ENCODE data around the gene ZNF726.
"Not testable (repeated sequence)": the region's sequence is repeated elsewhere in the genome, so short reads cannot be mapped to it uniquely, and the experiment has no call there.

ZNF726 gene

GRCh38 chr19:23969630-23970029 is 54.9 kb downstream of the ZNF726 start:
- TF ChIP-seq POLR2A (IDR thresholded peaks at IDR 0.05; ENCODE audit: low read length) (no peak), GATA1 (IDR thresholded peaks at IDR 0.05; ENCODE audit: low read depth, low read length) (no peak)

GRCh38 chr19:23971598-23971997 is 56.9 kb downstream of the ZNF726 start:
- DNase-seq = no peak
- TF ChIP-seq GATA1 (IDR thresholded peaks at IDR 0.05; ENCODE audit: low read depth, low read length) = no peak
- TF ChIP-seq POLR2A (IDR thresholded peaks at IDR 0.05; ENCODE audit: low read length) = no peak

More at GRCh38 chr19:23969630-23970029, 54.9 kb downstream of the ZNF726 start:
- no peak for DNase-seq

- DNase-seq = no peak
- TF ChIP-seq POLR2A (IDR thresholded peaks at IDR 0.05; ENCODE audit: low read length) (no peak), GATA1 (IDR thresholded peaks at IDR 0.05; ENCODE audit: low read depth, low read length) (no peak)
Observed at GRCh38 chr19:23972161-23972560, 57.5 kb downstream of the ZNF726 start.

- TF ChIP-seq POLR2A (IDR thresholded peaks at IDR 0.05; ENCODE audit: low read length) (no peak), GATA1 (IDR thresholded peaks at IDR 0.05; ENCODE audit: low read depth, low read length) (no peak)
- DNase-seq = no peak
Observed at GRCh38 chr19:23974941-23975340, 60.3 kb downstream of the ZNF726 start.

- DNase-seq = not testable (repeated sequence)
Observed at GRCh38 chr19:23976631-23977030, 61.9 kb downstream of the ZNF726 start.

- DNase-seq = not testable (repeated sequence)
Observed at GRCh38 chr19:23977256-23977655, 62.6 kb downstream of the ZNF726 start.

- no peak for TF ChIP-seq POLR2A (IDR thresholded peaks at IDR 0.05; ENCODE audit: low read length)
- no peak for TF ChIP-seq GATA1 (IDR thresholded peaks at IDR 0.05; ENCODE audit: low read depth, low read length)
- DNase-seq = no peak
Observed at GRCh38 chr19:23978068-23978467, 63.4 kb downstream of the ZNF726 start.

- DNase-seq = no peak
- TF ChIP-seq POLR2A (IDR thresholded peaks at IDR 0.05; ENCODE audit: low read length) (no peak), GATA1 (IDR thresholded peaks at IDR 0.05; ENCODE audit: low read depth, low read length) (no peak)
Observed at GRCh38 chr19:23980805-23981204, 66.1 kb downstream of the ZNF726 start.

GRCh38 chr19:23981863-23982262 is 67.2 kb downstream of the ZNF726 start:
- DNase-seq = no peak
- TF ChIP-seq GATA1 (IDR thresholded peaks at IDR 0.05; ENCODE audit: low read depth, low read length) (no peak), POLR2A (IDR thresholded peaks at IDR 0.05; ENCODE audit: low read length) (no peak)

- TF ChIP-seq GATA1 (IDR thresholded peaks at IDR 0.05; ENCODE audit: low read depth, low read length) (no peak), POLR2A (IDR thresholded peaks at IDR 0.05; ENCODE audit: low read length) (no peak)
- DNase-seq = no peak
Observed at GRCh38 chr19:23983406-23983805, 68.7 kb downstream of the ZNF726 start.

All from erythroblast (primary cell).